GM18517 (cell line): Measurements from ENCODE around the gene METTL24.

Experiments
- ATAC-seq: cut with Tn5 transposase; IDR thresholded peaks from one replicate; pipeline ENCODE4 v1.9.1; 2021; ENCODE audit warnings: mild to moderate bottlenecking, moderate library complexity; ENCODE audit not compliant: unreplicated experiment

Gene METTL24

GRCh38 chr6:110338820-110339470 lies 19.2 kb downstream of the METTL24 start:
- no peak for ATAC-seq

- ATAC-seq, result no peak
Measured at GRCh38 chr6:110337486-110337885, 20.7 kb downstream of the METTL24 start.

DNA sequence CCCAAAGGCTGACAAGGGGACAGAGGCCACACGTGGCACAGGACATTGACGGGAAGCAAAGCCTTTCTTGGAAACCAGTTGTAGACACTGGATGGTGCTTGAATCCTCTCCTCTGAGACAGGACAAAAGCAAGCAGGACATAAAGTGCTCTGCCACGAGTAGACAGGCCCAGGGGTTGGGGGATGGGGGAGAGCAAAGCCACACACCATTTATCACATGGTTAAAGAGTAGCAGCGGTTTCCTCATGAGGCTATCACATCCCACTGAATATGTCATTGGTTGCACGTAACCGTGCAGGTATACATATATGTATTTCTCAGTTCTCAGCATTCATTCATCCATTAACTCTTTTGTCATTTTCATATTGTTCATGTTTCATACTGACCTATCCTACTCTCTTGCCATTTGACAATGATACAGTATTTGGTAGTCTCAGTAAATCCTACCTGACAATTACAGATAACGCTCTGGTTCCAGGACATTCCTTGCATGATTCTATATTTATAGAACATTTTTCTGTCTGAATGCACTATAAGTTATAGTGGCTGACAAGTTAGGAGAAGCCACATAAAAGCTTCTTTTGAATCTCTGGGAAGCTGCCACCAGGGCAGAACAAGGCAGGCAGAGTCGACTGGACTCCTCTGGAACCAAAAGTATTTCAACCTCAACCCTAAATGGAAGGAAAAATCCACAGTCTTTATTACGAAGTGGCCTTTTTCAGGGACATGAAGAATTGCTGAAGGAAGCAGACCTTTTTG lies 23.5 kb downstream of the METTL24 start:
- no peak for ATAC-seq

DNA sequence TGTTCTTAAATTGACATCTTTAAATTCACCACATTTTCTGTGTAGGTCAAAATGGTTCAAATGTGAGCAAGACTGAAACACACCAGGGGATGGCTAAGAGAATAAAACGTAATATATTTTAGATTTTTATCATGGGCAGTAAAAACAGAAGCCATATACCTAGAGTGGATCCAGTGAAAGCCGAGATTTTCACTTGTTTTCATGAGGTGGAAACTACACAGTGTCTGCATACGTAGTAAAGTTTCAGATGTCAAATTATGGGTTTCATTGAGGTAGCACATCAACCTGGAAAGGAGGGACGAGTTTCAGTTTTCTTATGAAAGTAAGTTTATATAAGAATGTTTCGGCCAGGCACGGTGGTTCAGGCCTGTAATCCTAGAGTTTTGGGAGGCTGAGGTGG lies 25.9 kb downstream of the METTL24 start:
- ATAC-seq, result no peak

- no peak for ATAC-seq
Measured at GRCh38 chr6:110331816-110332215, 26.3 kb downstream of the METTL24 start.

DNA sequence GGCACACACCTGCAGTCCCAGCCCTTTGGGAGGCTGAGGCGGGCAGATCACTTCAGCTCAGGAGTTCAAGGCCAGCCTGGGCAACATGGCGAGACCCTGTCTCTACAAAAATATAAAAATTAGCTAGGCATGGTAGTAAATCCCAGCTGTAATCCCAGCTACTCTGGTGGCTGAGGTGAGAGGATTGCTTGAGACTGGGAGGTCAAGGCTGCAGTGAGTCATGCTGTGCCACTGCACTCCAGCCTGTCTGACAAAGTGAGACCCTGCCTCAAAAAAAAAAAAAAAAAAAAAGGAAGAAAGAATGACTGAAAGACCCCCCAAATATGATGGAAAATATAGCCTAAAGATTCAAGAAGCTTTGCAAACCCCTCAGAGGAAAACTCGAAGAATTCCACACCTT lies 26.8 kb downstream of the METTL24 start:
- ATAC-seq, result no peak

- no peak for ATAC-seq
Measured at GRCh38 chr6:110329714-110330436, 28.3 kb downstream of the METTL24 start.

DNA sequence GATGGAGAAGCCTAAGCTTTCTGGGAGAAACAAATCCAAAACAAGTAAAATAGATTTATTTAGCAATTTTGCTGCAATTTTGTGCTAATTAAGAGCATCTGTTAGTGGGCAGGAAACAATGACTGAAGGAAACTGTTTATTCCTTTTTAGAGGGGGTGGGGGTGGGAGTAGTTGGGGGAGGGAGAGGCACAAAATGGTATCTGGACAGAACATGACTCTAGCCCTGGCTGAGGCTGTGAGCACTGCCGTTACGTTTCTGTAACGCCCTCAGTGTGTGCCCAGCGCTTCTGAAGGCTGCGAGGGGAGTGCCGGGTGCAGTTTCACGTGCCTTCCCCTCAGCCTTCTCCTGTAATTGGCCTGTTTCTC lies 28.8 kb downstream of the METTL24 start:
- ATAC-seq, result no peak

DNA sequence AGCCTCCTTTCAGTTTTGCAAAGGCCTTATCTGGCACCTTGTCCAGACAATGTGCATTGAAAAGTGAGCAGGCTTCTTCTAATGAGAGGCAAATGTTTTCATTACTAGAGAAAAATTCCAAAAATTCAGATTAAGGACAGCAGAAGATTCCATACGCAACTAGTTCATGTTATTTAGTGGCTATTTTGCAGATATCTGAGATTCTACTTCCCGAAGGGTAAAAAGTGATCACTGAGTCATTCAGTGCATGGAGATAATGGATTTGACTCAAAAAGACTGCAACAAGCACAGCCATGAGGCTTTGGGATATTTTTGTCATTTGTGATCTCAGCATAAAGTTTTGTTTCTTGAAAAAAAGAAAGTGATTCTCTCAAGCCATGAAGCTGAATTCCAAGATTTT lies 29.9 kb downstream of the METTL24 start:
- no peak for ATAC-seq

DNA sequence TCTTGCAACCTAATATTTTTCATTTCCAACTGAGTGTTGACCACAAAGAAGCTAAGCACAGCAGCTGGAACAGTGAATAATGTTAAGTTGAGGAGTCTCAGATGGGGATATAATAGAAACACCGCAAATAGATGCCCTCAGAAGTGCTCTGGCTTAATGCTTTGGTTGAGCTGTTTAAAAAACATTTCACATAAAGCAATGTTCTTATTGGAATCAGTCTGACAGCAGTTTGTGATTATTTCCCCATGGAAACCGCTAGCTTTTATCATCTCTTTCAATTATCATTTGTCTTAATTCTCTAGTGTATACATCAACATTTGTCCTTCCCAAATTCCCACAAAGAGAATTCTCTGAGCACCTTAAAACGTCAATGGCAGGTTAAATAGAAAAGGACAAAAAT lies 30.8 kb downstream of the METTL24 start:
- no peak for ATAC-seq

DNA sequence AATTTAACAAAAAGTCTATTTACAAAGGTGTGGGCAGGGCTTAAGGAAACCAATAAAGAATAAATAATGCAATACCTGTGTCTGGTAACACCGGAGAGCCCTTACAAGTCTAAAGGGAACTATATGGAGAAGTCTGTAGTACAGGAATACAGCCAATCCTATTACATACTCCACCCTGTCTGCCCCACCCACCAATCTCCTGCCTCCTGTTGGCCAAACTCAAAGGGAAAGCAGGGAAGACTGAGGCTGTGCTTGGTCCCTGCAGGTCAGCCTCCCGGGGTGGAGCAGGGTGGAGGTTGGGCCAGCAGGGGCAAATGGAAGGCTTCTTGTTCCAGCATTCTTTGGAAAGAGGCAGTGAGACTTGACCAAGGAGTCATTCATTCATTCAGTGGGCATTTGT lies 31.5 kb downstream of the METTL24 start:
- no peak for ATAC-seq

- ATAC-seq, result no peak
Measured at GRCh38 chr6:110326057-110326456, 32.1 kb downstream of the METTL24 start.

GRCh38 chr6:110325197-110325596 lies 33.0 kb downstream of the METTL24 start:
- ATAC-seq, result no peak

DNA sequence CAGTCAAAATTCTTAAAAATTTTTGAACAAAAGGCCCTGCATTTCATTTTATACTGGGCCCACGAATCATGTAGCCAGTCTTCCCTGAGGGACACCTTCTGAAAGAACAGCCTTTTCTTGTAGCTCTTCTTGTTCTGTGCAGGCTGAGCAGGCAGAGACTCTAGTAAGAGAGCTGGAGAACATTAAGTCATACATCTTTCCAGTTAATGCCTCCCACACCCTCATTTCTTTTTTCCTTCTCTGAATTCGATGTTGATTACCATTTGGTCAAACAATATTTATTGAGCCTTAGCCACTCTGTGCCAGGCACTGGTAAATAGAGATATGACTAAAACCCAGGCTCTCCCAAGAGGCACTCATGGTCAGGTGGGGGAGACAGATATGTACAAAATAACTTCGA lies 33.6 kb downstream of the METTL24 start:
- ATAC-seq, result no peak

- ATAC-seq, result no peak
Measured at GRCh38 chr6:110323258-110323657, 34.9 kb downstream of the METTL24 start.

GRCh38 chr6:110322874-110323242 lies 35.3 kb downstream of the METTL24 start:
- no peak for ATAC-seq

- ATAC-seq, result no peak
Measured at GRCh38 chr6:110322151-110322873, 35.8 kb downstream of the METTL24 start.

GRCh38 chr6:110320307-110320706 lies 37.8 kb downstream of the METTL24 start:
- ATAC-seq, result no peak

DNA sequence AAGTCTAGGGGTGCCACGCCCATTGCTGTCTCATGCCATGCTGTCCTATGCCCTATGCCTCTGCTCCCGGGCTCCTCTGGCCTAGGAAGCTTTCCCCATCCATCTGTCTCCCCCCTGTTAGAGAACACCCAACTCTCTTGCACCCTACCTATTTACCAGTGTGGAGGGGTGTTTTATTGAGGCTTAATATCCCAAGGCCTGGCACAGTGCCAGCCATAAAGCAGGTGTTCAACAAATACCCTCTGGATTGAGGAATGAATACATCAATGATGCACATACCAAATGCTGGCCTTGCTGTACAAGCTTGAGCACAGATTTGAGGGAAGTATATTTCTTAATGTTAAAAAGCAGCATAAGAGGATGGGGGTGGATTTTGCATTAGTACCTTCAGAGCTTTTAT lies 38.3 kb downstream of the METTL24 start:
- ATAC-seq, result no peak

DNA sequence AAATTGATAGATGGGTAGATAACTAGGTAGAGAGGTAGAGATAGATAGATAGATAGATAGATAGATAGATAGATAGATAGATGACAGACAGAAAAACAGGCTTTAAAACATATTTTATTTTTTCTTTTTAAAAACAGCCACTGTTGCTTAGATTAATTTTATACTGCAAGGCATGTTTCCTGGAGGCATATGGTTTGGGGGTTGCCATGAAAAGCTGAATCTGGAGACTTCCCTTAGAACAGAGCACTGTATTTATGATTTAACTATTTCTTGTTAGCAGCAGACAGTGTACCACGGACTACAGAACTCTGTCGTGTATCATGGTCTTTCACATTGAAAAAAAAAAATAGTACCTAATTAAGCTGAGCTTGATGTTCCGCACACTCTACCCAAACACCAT lies 38.8 kb downstream of the METTL24 start:
- ATAC-seq, result no peak

DNA sequence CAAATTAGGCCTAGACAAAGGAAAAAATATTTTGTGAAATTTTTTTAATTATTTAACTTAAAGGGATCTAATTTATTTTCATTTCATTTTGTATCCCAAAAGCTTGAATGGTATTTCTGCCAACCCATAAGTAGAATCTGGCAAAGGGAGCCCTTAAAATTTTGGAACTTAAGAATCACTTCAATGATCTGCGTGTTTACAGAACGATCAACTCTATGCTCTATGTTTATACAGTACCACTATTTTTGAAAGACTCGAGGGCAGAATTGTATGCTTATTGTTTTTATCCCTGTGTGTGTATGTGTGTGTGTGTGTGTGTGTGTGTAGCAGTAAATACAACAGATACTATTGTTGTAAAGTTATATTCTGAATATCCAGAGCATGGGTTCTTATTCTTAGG lies 39.2 kb downstream of the METTL24 start:
- ATAC-seq, result no peak

GRCh38 chr6:110317646-110318045 lies 40.5 kb downstream of the METTL24 start:
- ATAC-seq, result no peak
